Activated CD4-positive, alpha-beta T cell treated with anti-CD3 and anti-CD28 coated beads, Interleukin-2, amount 10 ng/mL, durations not matched to agents 24 days and 14 days (primary cell): ENCODE results near the gene KRTAP21-1. TPM values are rescaled to one million over a fixed set of nuclear protein-coding genes. Genes with fewer than 3 reads are reported as not detected.
A peak's percentile ranks its signal among the peaks of the same experiment; 100 is the strongest.
"Not testable (repeated sequence)": the region's sequence is repeated elsewhere in the genome, so short reads cannot be mapped to it uniquely, and the experiment has no call there.

Source experiments
- DNase-seq: peaks from one replicate; pipeline ENCODE4 v3.0.0; 2022
- H3K27ac Mint-ChIP-seq: one replicate; pipeline ENCODE4 v1.8.0; 2022; ENCODE audit warnings: mild to moderate bottlenecking, mixed read lengths
- H3K27me3 Mint-ChIP-seq: one replicate; pipeline ENCODE4 v1.8.0; 2022; ENCODE audit warnings: mixed read lengths
- H3K36me3 Mint-ChIP-seq: one replicate; pipeline ENCODE4 v1.8.0; 2022; ENCODE audit warnings: low read depth, mild to moderate bottlenecking, mixed read lengths
- H3K4me1 Mint-ChIP-seq: one replicate; pipeline ENCODE4 v1.8.0; 2021; ENCODE audit warnings: mixed read lengths
- H3K4me3 Mint-ChIP-seq: one replicate; pipeline ENCODE4 v1.8.0; 2022; ENCODE audit warnings: mild to moderate bottlenecking, moderate library complexity, mixed read lengths
- H3K9me3 Mint-ChIP-seq: one replicate; pipeline ENCODE4 v1.8.0; 2021; ENCODE audit warnings: mixed read lengths
- intact Hi-C: fragments of 100-400 bp; cut with micrococcal nuclease; formaldehyde crosslinking; loops from one replicate; pipeline ENCODE4 v1.15.1; 2023
- total RNA-seq: library from RNA; stranded (reverse); gene quantifications from 2 replicates; pipeline ENCODE4 v1.2.3, GENCODE V29; 2022

Gene KRTAP21-1
- not detected in 2 replicates for total RNA-seq

GRCh38 chr21:30755328-30755727 is at the start of gene KRTAP21-1:
TSS of gene KRTAP21-1 (minus strand) at chr21:30755428. CDS start at chr21:30755378, 50 bp downstream.
- H3K9me3 Mint-ChIP-seq, H3K4me3 Mint-ChIP-seq, H3K4me1 Mint-ChIP-seq, H3K27me3 Mint-ChIP-seq, DNase-seq, H3K27ac Mint-ChIP-seq, H3K36me3 Mint-ChIP-seq, intact Hi-C loops: not testable (repeated sequence)

- H3K4me1 Mint-ChIP-seq: no peaks in the 10 kb centered on the region
- H3K27me3 Mint-ChIP-seq: peaks cover 1% of the 10 kb centered on the region
- intact Hi-C loops: no loop called here
- H3K27ac Mint-ChIP-seq: no peak overlapping the region
- DNase-seq: no peak
- H3K9me3 Mint-ChIP-seq: peaks cover 3% of the 10 kb centered on the region
- H3K36me3 Mint-ChIP-seq: no peaks in the 10 kb centered on the region
- no peak overlapping the region for H3K4me3 Mint-ChIP-seq
Measured at GRCh38 chr21:30800605-30801004, 45.4 kb upstream of the KRTAP21-1 start.

GRCh38 chr21:30793581-30794314 is 38.5 kb upstream of the KRTAP21-1 start:
- no peaks in the 10 kb centered on the region for H3K36me3 Mint-ChIP-seq
- H3K9me3 Mint-ChIP-seq: no peaks in the 10 kb centered on the region
- H3K4me3 Mint-ChIP-seq: no peak overlapping the region
- intact Hi-C loops: no loop called here
- H3K27ac Mint-ChIP-seq: no peak overlapping the region
- H3K27me3 Mint-ChIP-seq: peaks cover 5% of the 10 kb centered on the region
- no peak for DNase-seq
- H3K4me1 Mint-ChIP-seq: no peaks in the 10 kb centered on the region

- Mint-ChIP-seq H3K27ac (no peak overlapping the region), H3K9me3 (no peaks in the 10 kb centered on the region)
- intact Hi-C loops: no loop called here
Measured at GRCh38 chr21:30779249-30779648, 24.0 kb upstream of the KRTAP21-1 start.

GRCh38 chr21:30769724-30770431 is 14.7 kb upstream of the KRTAP21-1 start:
- Mint-ChIP-seq H3K4me3 (no peak overlapping the region), H3K36me3 (no peaks in the 10 kb centered on the region), H3K27me3 (peaks cover 2% of the 10 kb centered on the region), H3K27ac (no peak overlapping the region), H3K9me3 (no peaks in the 10 kb centered on the region), H3K4me1 (no peaks in the 10 kb centered on the region)
- intact Hi-C loops: no loop called here
- no peak for DNase-seq

More at GRCh38 chr21:30779249-30779648, 24.0 kb upstream of the KRTAP21-1 start:
- H3K27me3 Mint-ChIP-seq: peaks cover 1% of the 10 kb centered on the region
- no peak for DNase-seq
- H3K36me3 Mint-ChIP-seq: no peaks in the 10 kb centered on the region
- H3K4me1 Mint-ChIP-seq: no peaks in the 10 kb centered on the region
- H3K4me3 Mint-ChIP-seq: no peak overlapping the region

GRCh38 chr21:30760776-30761175 is 5.5 kb upstream of the KRTAP21-1 start:
- Mint-ChIP-seq H3K27ac (no peak overlapping the region), H3K9me3 (no peaks in the 10 kb centered on the region), H3K4me1 (no peaks in the 10 kb centered on the region), H3K27me3 (peaks cover 4% of the 10 kb centered on the region), H3K4me3 (no peak overlapping the region), H3K36me3 (no peaks in the 10 kb centered on the region)
- DNase-seq: no peak
- intact Hi-C loops: no loop called here

GRCh38 chr21:30758306-30758705 is 3.1 kb upstream of the KRTAP21-1 start:
- no peaks in the 10 kb centered on the region for H3K36me3 Mint-ChIP-seq
- intact Hi-C loops: no loop called here
- no peaks in the 10 kb centered on the region for H3K4me1 Mint-ChIP-seq
- no peaks in the 10 kb centered on the region for H3K9me3 Mint-ChIP-seq
- no peak for DNase-seq
- H3K4me3 Mint-ChIP-seq: no peak overlapping the region
- peaks cover 4% of the 10 kb centered on the region for H3K27me3 Mint-ChIP-seq
- no peak overlapping the region for H3K27ac Mint-ChIP-seq

GRCh38 chr21:30747159-30747558 is 8.1 kb downstream of the KRTAP21-1 start, which contains the start of gene KRTAP21-2:
TSS of gene KRTAP21-2 (minus strand) at chr21:30747259. CDS start at chr21:30747202, 57 bp downstream.
- peaks cover 9% of the 10 kb centered on the region for H3K27me3 Mint-ChIP-seq
- H3K27ac Mint-ChIP-seq: no peak within 1 kb of the TSS

GRCh38 chr21:30740462-30740861 is 14.8 kb downstream of the KRTAP21-1 start:
- intact Hi-C loops: no loop called here
- H3K27ac Mint-ChIP-seq: no peak overlapping the region
- no peak for DNase-seq
- no peaks in the 10 kb centered on the region for H3K9me3 Mint-ChIP-seq
- H3K4me1 Mint-ChIP-seq: no peaks in the 10 kb centered on the region
- no peak overlapping the region for H3K4me3 Mint-ChIP-seq
- peaks cover 9% of the 10 kb centered on the region for H3K27me3 Mint-ChIP-seq
- H3K36me3 Mint-ChIP-seq: no peaks in the 10 kb centered on the region

More at GRCh38 chr21:30747159-30747558, 8.1 kb downstream of the KRTAP21-1 start, which contains the start of gene KRTAP21-2:
- Mint-ChIP-seq H3K9me3 (no peaks in the 10 kb centered on the region), H3K36me3 (no peaks in the 10 kb centered on the region), H3K4me1 (no peaks in the 10 kb centered on the region), H3K4me3 (no peak within 1 kb of the TSS)
- intact Hi-C loops: no loop called here
- no peak for DNase-seq

GRCh38 chr21:30733026-30733425 is 22.2 kb downstream of the KRTAP21-1 start:
- Mint-ChIP-seq H3K27ac (no peak overlapping the region), H3K4me3 (no peak overlapping the region), H3K9me3 (peaks cover 7% of the 10 kb centered on the region), H3K4me1 (no peaks in the 10 kb centered on the region), H3K36me3 (no peaks in the 10 kb centered on the region), H3K27me3 (peaks cover 25% of the 10 kb centered on the region)
- intact Hi-C loops: loop anchor here (1.0 to 5.0 kb wide), 2 partner anchors 228 to 391 kb away; no protein-coding TSS in a partner anchor
- no peak for DNase-seq

GRCh38 chr21:30726726-30727125 is 28.5 kb downstream of the KRTAP21-1 start:
- H3K27ac Mint-ChIP-seq: no peak overlapping the region
- peaks cover 43% of the 10 kb centered on the region for H3K9me3 Mint-ChIP-seq
- H3K36me3 Mint-ChIP-seq: peaks cover 3% of the 10 kb centered on the region
- intact Hi-C loops: no loop called here
- peaks cover 3% of the 10 kb centered on the region for H3K4me1 Mint-ChIP-seq
- H3K27me3 Mint-ChIP-seq: peaks cover 17% of the 10 kb centered on the region
- DNase-seq: no peak
- H3K4me3 Mint-ChIP-seq: no peak overlapping the region

- intact Hi-C loops: loop anchor here (2.0 to 10.0 kb wide), 5 partner anchors 365 to 1885 kb away; partner anchors contain the start of gene SOD1
- Mint-ChIP-seq H3K27ac (peak overlapping the region; percentile 68), H3K4me3 (peak overlapping the region; percentile 62), H3K36me3 (peaks cover 3% of the 10 kb centered on the region), H3K4me1 (peaks cover 29% of the 10 kb centered on the region), H3K9me3 (peaks cover 18% of the 10 kb centered on the region), H3K27me3 (peaks cover 2% of the 10 kb centered on the region)
- DNase-seq: no peak
Measured at GRCh38 chr21:30719401-30719800, 35.8 kb downstream of the KRTAP21-1 start.

- DNase-seq: peak; percentile 67
- peak within 1 kb of the TSS; percentile 68 for H3K27ac Mint-ChIP-seq
- peaks cover 14% of the 10 kb centered on the region for H3K9me3 Mint-ChIP-seq
- peak within 1 kb of the TSS; percentile 62 for H3K4me3 Mint-ChIP-seq
- peaks cover 31% of the 10 kb centered on the region for H3K4me1 Mint-ChIP-seq
- peaks cover 2% of the 10 kb centered on the region for H3K27me3 Mint-ChIP-seq
- H3K36me3 Mint-ChIP-seq: peaks cover 6% of the 10 kb centered on the region
- intact Hi-C loops: loop anchor here (1.0 to 10.0 kb wide), 8 partner anchors 8 to 1884 kb away; partner anchors contain the start of gene SOD1
Measured at GRCh38 chr21:30718239-30718909, 36.9 kb downstream of the KRTAP21-1 start, which contains the start of gene KRTAP21-3. TSS of gene KRTAP21-3 (minus strand) at chr21:30718777. CDS start at chr21:30718759, 18 bp downstream.
